CD4-positive, alpha-beta T cell treated with Interleukin-10 for 1 hour (primary cell): ENCODE data around the gene SMAD4.
"Not testable (repeated sequence)": the region's sequence is repeated elsewhere in the genome, so short reads cannot be mapped to it uniquely, and the experiment has no call there.

ENCODE experiments used
- DNase-seq: peaks from one replicate; pipeline ENCODE4 v3.0.0-alpha.2; 2020

The SMAD4 gene

GRCh38 chr18:51029694-51030536, at the start of gene SMAD4:
SMAD4 (plus strand) TSS chr18:51030213; CDS start chr18:51047047, 16,834 bp downstream.
- DNase-seq = peak; percentile 97

GRCh38 chr18:50981381-50981780, 48.6 kb upstream of the SMAD4 start:
- DNase-seq = no peak

- no peak for DNase-seq
Observed at GRCh38 chr18:50982086-50982801, 47.8 kb upstream of the SMAD4 start.

- no peak for DNase-seq
Observed at GRCh38 chr18:50982802-50983179, 47.2 kb upstream of the SMAD4 start.

- DNase-seq = no peak
Observed at GRCh38 chr18:50986360-50987087, 43.5 kb upstream of the SMAD4 start.

- no peak for DNase-seq
Observed at GRCh38 chr18:50987261-50987660, 42.8 kb upstream of the SMAD4 start.

GRCh38 chr18:50989711-50990110, 40.3 kb upstream of the SMAD4 start:
- no peak for DNase-seq

GRCh38 chr18:50992351-50992762, 37.7 kb upstream of the SMAD4 start:
- DNase-seq = no peak

- no peak for DNase-seq
Observed at GRCh38 chr18:50994031-50994430, 36.0 kb upstream of the SMAD4 start.

GRCh38 chr18:51003174-51003573, 26.8 kb upstream of the SMAD4 start:
- DNase-seq = not testable (repeated sequence)

GRCh38 chr18:51006061-51006818, 23.8 kb upstream of the SMAD4 start:
- no peak for DNase-seq

GRCh38 chr18:51006948-51007789, 22.8 kb upstream of the SMAD4 start:
- no peak for DNase-seq

- no peak for DNase-seq
Observed at GRCh38 chr18:51007790-51008139, 22.2 kb upstream of the SMAD4 start.

GRCh38 chr18:51009072-51009471, 20.9 kb upstream of the SMAD4 start:
- DNase-seq = no peak

GRCh38 chr18:51010218-51010617, 19.8 kb upstream of the SMAD4 start:
- DNase-seq = no peak

- no peak for DNase-seq
Observed at GRCh38 chr18:51011709-51012108, 18.3 kb upstream of the SMAD4 start.

- no peak for DNase-seq
Observed at GRCh38 chr18:51012441-51012840, 17.6 kb upstream of the SMAD4 start.

- no peak for DNase-seq
Observed at GRCh38 chr18:51013259-51013658, 16.8 kb upstream of the SMAD4 start.

GRCh38 chr18:51017140-51017879, 12.7 kb upstream of the SMAD4 start:
- no peak for DNase-seq

- no peak for DNase-seq
Observed at GRCh38 chr18:51020536-51020935, 9.5 kb upstream of the SMAD4 start.
